ENCODE results near the gene BIK.

DNA sequence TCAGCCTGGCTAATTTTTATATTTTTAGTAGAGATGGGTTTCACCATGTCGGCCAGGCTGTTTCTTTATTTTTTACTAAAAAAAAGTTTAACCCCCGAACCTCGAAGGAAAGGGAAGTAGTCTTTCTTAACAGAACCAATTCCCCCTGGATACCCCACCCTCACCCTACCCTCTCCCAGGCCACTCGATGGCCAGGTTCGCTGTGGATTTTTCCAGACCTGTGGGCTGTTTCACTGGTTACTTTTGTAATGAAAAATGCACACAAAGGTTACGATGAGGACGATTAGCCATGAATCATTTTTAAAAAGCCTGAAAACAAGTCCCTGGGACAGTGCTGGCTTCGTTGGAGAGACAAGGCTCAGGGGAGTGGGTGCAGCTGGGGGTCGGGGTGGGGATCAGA is 43.3 kb downstream of the BIK start:
- TF ChIP-seq POLR2A (IDR thresholded peaks at IDR 0.05) (no peak), CTCF (IDR thresholded peaks at IDR 0.05 in 8 of 11, conservative IDR thresholded peaks at IDR 0.05 in 3 of 11) (no peak), POLR2AphosphoS5 (IDR thresholded peaks at IDR 0.05) (no peak)

All from spleen (tissue), 7 donors.